ENCODE data around the gene MFAP3.
"Not testable (repeated sequence)": the region's sequence is repeated elsewhere in the genome, so short reads cannot be mapped to it uniquely, and the experiment has no call there.

Gene MFAP3

DNA sequence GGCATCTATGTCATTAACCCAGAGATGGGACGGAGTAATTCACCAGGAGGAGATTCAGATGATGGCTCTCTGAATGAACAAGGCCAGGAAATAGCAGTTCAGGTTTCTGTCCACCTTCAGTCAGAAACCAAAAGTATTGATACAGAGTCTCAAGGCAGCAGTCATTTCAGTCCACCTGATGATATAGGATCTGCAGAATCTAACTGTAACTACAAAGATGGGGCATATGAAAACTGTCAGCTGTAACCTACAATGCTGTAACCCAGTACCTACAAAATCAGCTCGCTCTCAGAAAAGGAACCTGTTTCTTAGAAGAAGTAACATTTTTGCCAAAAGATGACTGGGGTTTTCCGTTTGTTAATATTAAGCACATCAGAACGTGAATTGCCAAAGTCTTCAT, 14.7 kb downstream of the MFAP3 start:
- DNase-seq (ENCODE audit: low spot score) = no peak

DNA sequence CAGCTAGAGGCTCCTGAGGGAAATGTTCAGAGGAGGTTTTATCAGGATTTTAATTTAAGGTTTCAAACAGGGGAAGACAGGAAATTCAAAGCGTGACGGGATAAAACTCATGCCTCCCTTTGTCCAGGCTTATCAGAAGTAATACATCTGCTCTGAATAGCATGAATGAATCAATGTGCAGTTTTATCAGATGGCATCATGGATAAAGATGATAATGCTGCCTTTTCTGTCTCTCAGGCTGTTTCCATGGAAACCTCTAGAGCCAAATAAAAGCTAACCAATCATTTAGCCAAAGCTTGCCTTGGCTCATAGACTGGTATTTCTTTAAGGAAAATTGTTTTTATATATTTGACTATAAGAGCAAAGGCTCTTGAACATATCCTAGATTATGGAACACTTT, 16.4 kb downstream of the MFAP3 start:
- no peak for DNase-seq (ENCODE audit: low spot score)

DNA sequence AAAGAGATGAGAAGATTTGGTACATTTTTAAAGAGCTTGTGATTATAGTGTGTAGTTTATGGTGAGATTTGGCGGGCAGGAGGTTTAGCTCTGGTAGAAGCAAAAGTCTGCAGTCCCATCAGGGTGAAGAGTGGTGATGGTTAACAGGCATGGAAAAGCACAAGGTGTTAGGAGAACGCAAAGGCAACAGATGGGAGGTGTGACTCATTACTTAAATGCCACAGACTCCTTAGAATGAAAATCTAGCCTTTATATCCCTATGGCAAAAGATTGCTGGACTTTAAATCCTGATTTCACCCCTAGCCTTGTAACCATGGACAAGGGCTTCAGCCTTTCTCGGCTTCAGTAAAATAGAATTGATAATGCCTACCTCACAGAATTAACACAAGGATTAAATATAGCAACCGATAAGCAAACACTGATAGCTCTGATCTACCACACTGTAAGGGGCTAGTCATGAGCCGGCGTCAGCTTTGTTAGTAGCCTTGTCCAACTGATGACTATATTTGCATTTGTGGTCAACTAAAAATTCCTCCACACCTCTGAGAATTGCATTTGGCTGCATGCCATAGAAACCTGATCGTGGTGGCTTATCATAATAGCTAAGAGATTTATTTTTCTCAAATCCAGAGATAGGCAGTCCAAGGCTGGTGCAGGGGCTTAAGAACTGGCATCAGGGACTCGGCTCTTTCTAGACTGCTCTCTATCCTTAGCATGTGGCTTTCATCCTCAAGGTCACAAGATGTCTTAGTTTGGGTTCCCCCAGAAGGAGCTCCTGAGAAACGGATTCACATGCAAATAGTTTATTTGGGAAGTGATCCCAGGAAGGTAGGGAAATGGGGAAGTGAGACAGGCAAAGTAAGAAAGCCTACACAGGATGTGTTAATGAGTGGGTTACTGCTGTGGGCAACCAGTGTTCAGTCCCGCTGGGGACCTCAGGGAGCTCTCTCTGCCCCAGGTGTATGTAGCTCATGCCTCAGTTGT, 19.6 kb downstream of the MFAP3 start:
- no peak for DNase-seq (ENCODE audit: low spot score)

DNA sequence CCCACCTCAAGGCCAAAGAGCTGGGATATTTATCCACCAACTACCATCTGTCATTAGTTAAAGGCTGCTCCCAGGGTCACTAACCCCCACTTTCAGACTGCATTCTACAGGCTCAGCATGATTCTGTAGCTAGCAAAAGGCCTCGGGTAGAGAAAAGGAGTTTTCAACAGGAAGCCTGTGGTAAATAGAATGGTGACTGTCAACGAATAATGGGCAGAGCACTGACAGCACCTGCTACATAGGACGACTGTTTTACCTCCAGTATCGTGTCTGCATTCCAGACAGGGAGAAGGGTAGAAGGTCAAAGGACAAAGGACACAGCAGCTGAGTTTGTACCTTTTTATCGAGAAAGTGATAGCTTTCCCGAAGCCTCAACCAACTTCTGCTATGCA, 20.3 kb downstream of the MFAP3 start:
- DNase-seq (ENCODE audit: low spot score) = no peak

DNA sequence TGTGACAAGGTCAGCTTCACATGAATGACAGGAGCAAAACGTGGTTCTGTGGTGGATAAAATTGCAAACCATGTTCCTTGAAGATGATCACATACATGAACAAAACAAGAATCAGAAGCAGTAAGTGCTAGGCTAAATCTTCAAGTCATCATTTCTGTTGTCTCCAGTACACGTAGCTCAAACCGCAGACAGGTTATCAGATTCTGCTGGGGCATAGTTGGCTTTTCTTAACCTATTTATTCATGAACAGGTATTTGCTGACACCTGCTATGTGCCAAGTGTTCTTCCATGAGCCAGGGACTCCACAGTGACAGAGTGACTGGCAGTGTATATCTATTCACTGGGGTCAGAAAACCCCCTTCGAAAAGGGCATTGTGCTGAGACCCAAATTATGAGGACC, 20.8 kb downstream of the MFAP3 start:
- DNase-seq (ENCODE audit: low spot score) = no peak

DNA sequence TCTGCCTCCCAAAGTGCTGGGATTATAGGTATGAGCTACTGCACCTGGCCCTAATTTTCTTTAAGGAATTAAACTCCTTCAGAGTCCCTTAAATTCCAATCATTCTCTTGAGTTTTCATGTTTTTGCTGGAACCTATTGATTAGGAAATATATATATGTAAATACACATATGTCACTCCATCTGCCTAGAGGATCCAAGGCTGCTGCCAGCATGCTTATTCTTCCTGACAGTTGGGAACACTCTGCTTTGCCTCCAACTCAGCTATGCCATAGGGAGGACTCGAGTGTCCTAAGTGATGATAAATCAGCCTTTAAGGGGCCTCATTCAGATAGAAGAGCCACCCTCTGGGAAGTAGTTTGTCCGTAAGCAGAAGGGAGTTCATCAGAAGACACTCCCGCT, 21.8 kb downstream of the MFAP3 start:
- DNase-seq (ENCODE audit: low spot score) = no peak

DNA sequence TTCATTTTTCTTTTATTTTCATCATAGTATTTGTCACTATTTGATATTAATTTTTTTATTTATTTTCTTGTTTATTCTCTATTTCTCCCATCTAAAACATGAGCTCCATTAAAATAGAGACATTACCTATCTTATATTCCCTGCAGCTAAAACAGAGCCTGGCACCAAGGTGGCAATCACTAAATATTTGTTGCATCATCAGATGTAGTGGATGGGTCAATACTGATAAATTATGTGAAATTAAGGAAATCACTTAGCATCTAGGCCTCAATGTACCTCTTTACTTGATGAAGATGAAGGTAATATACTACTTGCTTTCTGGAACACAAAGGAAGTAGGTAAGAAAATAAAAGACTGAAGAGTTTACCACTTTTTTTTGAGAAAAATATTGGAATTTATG, 24.6 kb downstream of the MFAP3 start:
- no peak for DNase-seq (ENCODE audit: low spot score)

DNA sequence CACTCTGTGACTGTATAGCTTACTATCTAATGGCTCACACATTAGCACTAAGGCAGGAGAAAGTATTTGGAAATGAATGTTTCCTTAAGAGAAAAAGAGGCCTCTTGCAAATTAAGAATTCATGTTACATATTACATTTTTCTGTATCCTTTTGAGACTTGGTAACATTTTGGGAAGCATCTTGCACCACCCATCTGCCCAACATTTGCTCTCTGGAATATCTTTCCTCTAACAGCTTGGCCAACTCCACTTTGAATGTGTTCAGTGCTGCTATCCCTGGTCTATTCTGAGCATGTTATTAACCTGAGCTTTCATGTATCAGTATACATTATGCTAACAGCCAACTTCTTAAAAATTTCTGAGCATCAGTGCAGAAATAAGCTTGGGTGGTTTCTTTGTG, 27.2 kb downstream of the MFAP3 start:
- no peak for DNase-seq (ENCODE audit: low spot score)

DNA sequence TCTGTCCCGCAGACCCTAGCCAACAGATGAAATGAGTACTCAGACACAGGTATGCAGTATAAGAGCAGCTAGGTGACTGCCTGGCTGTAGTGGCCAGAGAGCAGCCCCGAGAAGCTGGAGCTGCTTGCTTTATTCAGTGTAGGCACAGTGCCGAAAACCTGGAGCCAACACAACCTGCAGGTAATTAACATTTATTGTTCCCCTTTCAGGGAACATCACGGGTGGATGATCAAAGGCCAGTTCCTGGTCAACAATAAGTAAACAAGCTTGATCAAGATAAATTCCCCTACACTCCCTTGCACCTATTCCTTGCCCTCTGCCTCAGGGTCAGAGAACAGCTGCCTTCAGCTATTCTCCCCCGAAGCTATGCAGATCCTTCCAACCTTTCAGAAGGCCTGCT, 31.1 kb downstream of the MFAP3 start:
- not testable (repeated sequence) for DNase-seq (ENCODE audit: low spot score)

DNA sequence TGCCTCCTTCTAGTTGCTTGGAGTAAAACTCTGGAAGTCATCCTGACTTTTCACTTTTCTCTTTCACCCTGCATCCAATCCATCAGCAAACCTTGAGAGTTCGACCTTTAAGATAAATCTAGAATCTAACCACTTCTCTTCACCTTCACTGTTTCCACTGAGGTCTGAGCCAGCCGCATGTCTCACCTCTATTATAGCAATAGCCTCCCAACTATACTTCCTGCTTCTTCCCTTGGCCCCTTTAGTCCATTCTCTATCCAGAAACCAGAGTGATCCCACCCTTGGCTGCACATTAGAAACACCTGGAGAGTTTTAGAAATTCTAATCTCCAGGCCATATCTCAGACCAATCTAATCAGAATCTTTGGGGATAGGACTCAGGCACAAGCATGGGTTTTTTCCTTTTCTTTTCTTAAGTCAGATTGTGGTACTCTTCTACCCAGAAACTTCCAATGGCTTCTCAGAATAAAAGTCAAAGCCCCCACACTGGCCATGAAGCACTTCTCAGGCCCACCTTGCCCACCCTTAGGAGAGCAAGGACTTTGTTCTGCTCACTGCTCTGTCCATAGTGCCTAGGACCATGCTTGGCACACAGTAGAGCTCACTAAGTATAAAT, 33.1 kb downstream of the MFAP3 start:
- DNase-seq (ENCODE audit: low spot score) = no peak

DNA sequence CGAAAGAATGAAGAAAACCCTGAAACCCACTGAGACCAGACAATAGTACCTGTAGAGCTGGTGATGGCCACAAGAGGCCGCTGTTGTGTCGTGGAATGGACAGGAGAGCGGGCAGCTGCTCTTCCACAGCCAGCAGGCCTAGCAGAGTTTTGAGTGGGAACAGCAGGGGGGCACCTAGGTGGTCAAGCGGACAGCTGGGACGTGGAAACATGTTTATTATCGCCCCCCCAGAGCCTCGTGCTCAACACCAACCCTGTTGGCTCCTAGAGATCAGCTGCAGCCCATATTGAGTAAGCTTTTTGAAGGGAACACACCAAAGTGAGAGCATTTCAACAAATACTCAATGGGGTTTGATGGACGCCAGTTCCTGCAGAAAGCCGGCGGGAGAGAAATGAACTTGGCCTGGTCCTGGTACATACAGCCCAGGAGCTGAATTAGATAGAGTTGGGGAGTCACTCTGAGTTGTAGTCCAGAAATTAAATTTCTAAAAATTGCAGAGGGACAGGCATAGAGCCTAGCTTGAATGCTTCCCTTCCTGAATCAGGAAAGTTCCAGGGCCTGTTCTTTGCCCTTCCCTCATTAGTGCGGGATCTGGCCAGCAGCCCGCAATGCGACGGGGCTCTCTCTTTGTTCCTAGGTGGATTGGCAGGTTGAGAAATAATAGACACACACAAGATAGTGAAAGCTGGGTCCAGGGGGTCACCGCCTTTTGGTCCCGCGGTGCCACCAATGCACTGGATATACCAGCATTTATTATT, 33.8 kb downstream of the MFAP3 start:
- peak; percentile 68 for DNase-seq (ENCODE audit: low spot score)

DNA sequence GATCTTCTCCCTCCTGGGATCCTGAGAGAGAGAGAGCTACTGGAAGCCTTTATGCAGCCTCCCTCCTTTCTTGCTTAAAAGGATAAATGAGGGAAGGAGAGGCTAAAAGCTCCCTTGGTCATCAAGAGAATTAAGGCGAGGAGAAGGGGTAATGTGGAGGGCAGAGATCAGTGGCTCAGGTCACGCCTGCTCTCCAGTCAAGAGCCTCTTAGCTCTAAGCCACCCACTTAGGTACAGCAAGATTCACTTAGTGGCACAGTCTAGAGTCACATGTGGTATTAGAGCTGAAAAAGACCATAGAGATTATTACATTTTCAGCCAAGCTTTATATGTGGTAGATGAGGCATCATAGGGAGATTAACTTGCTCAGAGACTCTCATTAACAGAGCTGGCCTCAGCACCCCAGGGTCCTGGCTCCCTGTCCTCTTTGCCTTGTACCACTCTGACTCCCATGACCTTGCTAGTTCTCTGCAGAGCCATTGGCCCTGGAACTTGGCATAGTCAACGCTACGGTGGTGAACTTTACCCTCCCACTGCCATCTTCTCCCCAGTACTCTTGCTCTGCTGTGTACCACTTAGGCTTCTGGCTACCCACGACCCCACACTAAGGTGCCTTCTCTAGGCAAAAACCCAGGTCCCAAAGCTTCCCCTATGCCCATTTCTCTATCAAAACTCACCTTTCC, 37.6 kb downstream of the MFAP3 start:
- no peak for DNase-seq (ENCODE audit: low spot score)

DNA sequence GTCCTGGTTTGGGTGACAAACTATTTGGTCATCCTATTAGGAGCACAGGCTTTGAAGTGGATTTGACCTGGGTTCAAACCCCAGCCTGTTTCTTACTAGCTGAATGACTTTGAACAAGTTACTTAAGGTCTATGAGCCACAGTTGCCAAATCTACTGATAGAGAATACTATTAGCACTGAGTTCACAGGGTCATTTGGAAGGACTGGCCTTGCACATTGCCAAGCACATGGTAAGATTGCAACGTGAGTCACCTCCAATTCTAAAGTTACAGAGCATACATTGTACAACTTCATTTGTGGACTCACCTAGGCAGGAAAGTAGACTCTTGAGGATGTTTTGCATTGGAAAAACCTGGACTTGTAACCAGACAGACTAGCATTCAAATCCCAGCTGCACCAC, 38.9 kb downstream of the MFAP3 start:
- no peak for DNase-seq (ENCODE audit: low spot score)

DNA sequence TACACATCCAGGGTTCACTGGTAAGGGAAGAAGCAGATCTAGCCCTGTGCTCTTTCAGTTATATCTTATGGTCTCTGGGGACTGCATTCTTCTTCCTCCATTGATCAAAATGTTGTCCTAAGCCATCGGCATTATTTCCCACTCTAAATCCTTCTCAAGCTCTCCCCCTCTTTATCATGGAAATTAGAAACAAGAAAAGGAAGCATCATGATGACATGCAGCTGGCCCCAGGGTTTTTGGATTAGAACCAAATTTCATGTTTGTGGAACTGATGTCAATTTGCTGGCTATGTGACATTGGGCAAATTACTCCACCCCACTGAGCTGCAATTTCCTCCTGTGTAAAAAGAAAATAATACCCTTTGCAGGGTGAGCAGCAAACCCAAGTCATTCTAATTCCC, 39.5 kb downstream of the MFAP3 start:
- DNase-seq (ENCODE audit: low spot score) = no peak

DNA sequence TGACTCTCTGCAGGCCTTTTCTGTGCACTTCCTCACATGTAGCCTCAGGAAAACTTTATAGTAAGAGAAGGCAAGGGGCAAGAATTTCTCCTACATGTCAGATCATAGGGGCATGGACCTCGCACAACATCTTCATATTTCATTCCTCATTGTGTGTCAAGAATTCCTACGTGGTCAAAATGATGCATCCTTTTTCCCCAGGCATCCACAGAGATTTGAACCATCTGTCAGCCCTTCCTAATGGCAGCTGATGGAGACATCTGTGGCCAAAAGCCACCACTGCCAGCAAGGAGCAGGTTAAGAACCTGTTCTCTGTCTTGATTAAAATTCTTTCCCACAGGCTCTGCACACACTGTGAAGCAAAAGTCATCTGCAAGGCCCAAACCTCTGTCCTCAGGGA, 42.5 kb downstream of the MFAP3 start:
- no peak for DNase-seq (ENCODE audit: low spot score)

DNA sequence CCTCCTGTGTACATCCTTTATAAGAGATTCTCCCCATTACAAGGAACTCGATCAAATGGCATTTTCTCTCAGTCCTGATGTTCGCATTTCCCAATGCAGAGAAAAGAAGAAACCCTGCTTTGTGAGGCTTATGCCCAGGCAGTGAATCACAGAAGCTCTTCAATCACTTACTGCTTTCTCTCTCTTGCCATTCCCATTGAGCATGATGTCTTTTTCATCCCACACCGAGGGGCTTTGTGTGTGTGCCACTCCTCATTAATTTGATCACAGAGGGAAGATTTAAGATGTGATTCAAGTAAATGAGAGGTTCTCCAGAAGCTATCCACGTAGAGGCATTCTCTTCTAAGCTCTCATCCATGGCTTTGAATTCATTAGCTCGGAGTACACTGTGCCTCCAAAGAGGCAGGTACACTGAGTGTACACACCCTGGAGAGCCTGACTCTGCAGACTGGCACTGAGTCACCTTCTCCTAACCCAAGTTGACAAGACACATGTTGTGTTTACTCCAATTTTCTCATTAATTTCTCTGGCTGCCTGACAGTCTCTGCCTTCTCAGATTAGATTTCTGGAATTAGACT, 45.4 kb downstream of the MFAP3 start:
- no peak for DNase-seq (ENCODE audit: low spot score)

DNA sequence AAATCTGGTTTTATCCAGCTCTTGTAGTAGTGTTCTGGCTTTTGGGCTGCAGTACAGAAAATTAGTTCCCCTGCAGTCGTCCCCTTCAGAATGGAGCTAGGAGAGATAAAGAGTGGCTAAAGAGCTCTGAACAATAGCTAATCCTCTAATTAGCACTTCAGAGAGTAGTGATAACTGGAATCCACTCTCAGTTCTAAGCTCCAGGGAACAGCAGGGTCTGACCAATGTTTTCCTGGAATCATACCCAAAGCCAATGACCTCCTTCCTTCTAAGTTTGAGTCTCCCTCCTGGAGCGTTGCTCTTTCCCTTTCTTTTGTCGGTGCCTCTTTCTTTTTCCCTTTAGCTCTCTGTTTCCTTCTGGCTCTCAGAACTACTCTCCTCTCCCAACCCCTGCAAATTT, 47.4 kb downstream of the MFAP3 start:
- no peak for DNase-seq (ENCODE audit: low spot score)

DNA sequence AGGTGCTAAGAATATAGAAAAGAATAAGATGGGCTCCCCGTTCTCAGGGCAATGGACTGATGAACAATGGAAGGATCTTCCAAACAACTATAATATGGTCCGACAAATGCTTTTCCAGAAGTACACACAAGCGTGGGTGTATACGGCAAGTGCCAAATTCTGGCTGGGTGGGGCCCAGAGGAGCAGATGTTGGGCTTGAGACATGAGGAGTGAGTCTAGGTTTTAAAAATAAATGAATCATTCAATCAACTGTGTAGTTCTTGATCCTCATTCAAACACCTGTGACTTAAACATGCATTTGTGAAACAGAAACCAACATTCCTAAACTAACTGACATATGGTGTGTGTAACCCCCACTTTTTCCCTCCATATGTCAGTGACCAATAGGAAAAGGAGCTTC, 47.9 kb downstream of the MFAP3 start:
- DNase-seq (ENCODE audit: low spot score) = no peak

DNA sequence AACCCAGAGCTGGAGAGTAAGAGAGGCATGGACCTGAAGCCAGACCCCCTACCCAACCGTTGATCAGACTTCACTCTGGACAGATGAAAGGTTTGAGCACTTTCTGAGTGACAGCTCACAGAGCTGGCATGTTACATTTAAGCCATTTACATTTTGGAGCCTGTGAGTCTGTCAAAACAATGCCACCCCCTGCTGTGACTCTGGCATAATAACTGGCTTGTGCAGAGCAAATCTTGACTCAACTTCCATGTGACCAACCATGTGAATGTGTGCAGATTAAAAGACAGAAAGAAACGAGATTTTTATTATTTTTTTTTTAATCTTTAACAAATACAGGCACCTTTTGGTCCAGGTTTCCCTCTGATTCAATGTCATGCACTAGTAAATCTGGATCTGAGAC, 48.5 kb downstream of the MFAP3 start:
- DNase-seq (ENCODE audit: low spot score) = peak; percentile 28

DNA sequence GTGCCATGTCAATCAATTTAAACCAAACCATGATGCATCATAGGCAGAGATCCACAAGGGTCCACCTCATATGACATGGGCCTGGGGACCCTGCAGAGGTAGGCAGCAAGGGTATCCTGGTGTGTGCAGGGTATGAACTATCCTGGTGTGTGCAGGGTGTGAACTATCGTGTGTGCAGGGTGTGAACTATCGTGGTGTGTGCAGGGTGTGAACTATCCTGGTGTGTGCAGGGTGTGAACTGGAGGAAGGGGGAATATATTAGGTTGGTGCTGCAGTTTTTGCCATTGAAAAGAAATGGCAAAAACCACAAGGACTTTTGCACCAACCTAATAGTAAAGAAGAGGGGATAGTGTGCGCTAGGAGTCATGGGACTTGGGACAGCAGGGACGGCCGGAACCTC, 50.0 kb downstream of the MFAP3 start:
- DNase-seq (ENCODE audit: low spot score) = no peak

DNA sequence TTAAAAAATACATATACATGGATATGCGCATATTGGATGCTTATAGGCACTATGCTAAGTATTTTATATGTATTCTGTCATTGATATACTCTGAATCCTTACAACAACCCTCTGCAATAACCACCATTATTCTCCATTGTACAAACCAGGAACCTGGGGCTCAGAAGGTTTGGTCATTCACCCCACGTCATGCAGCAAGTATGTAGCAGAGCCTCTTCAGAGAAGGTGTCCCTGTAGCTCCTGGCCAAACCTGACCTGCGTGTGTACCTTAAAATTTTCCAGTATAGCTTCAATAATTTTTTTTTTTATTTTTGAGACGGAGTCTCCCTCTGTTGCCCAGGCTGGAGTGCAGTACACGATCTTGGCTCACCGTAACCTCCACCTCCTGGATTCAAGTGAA, 51.9 kb downstream of the MFAP3 start:
- DNase-seq (ENCODE audit: low spot score) = no peak
